K562 (cell line): Measurements from ENCODE around the gene SCIN. TPM values are rescaled to one million over a fixed set of nuclear protein-coding genes. Genes with fewer than 3 reads are reported as not detected.

Experiments used
- CHD4 ChIP-seq: fragments of 200-600 bp; sonication (generic); IDR thresholded peaks from 3 replicates; pipeline ENCODE4 v1.6.1; 2012; ENCODE audit warnings: low read depth, mild to moderate bottlenecking, mixed read lengths, low read length, inconsistent platforms; ENCODE audit not compliant: insufficient read depth, insufficient replicate concordance, poor library complexity, severe bottlenecking
- EWSR1 ChIP-seq: fragments of 450-650 bp; IDR thresholded peaks from 2 replicates; pipeline ENCODE4 v1.6.1; 2018; ENCODE audit warnings: borderline replicate concordance, mild to moderate bottlenecking, low read depth, moderate library complexity; ENCODE audit not compliant: partially characterized antibody
- NBN ChIP-seq: fragments of 450-650 bp; IDR thresholded peaks from 2 replicates; pipeline ENCODE4 v1.6.1; 2016; ENCODE audit warnings: low read depth, mild to moderate bottlenecking
- NCOA6 ChIP-seq: fragments of 450-650 bp; IDR thresholded peaks from 2 replicates; pipeline ENCODE4 v1.6.1; 2017; ENCODE audit warnings: mild to moderate bottlenecking
- PRMT5 ChIP-seq: sonication (generic); formaldehyde crosslinking; IDR thresholded peaks from 2 replicates; pipeline ENCODE4 v1.5.0; 2020; ENCODE audit warnings: missing genetic modification reagents
- RBM25 ChIP-seq: fragments of 200-400 bp; formaldehyde crosslinking; IDR thresholded peaks from 2 replicates; pipeline ENCODE4 v1.6.1; 2018; ENCODE audit warnings: low read length, low read depth, moderate library complexity; ENCODE audit not compliant: severe bottlenecking
- RUNX1 ChIP-seq: sonication (generic); IDR thresholded peaks from 2 replicates; pipeline ENCODE4 v1.6.1; 2016; ENCODE audit warnings: antibody characterized with exemption, low read depth
- SETDB1 ChIP-seq: IDR thresholded peaks from one replicate; pipeline ENCODE4 v1.6.1; 2012; ENCODE audit warnings: low read length, control low read depth, inconsistent platforms
- TAF1 ChIP-seq: IDR thresholded peaks from 2 replicates; pipeline ENCODE4 v1.6.1; 2011; ENCODE audit warnings: mild to moderate bottlenecking, low read length, moderate library complexity; ENCODE audit not compliant: insufficient read depth, control insufficient read depth, severe bottlenecking; ENCODE audit errors: extremely low read depth
- TFAP4 ChIP-seq: sonication (generic); formaldehyde crosslinking; IDR thresholded peaks from 2 replicates; pipeline ENCODE4 v1.8.0; 2022; ENCODE audit warnings: missing genetic modification reagents, mild to moderate bottlenecking, moderate library complexity, borderline replicate concordance
- THRA ChIP-seq: fragments of 450-650 bp; IDR thresholded peaks from 2 replicates; pipeline ENCODE4 v1.6.1; 2017; ENCODE audit warnings: mild to moderate bottlenecking, moderate library complexity
- ZBTB34 ChIP-seq: fragments of 250-450 bp; sonication (Bioruptor Pico); IDR thresholded peaks from 2 replicates; pipeline ENCODE4 v1.8.0; 2021; ENCODE audit warnings: mild to moderate bottlenecking, moderate library complexity
- ZNF408 ChIP-seq: fragments of 250-450 bp; sonication (Bioruptor Pico); IDR thresholded peaks from 2 replicates; pipeline ENCODE4 v1.4.0; 2020; ENCODE audit warnings: low read depth, mild to moderate bottlenecking, moderate library complexity
- ZNF584 ChIP-seq: fragments of 200-800 bp; sonication (Bioruptor generic); IDR thresholded peaks from 2 replicates; pipeline ENCODE4 v1.6.1; 2016; ENCODE audit warnings: low read depth, mild to moderate bottlenecking, missing genetic modification characterization, missing compliant biosample characterization
- ZNF609 ChIP-seq: sonication (generic); formaldehyde crosslinking; IDR thresholded peaks from 2 replicates; pipeline ENCODE4 v1.8.1; 2023; ENCODE audit warnings: missing genetic modification reagents, mild to moderate bottlenecking, borderline replicate concordance
- polyA plus RNA-seq, 8 experiments: library from polyadenylated mRNA; depleted of rRNA in 4 of 8; stranded (reverse) in 5 of 8; unstranded in 3 of 8; fragments of >200 nt; fragmentation: Nextera tagmentation in 2 of 8; fragmentation: Illumina TruSeq in 1 of 8; extraction: Ambion mirVana in 2 of 8; extraction: Trizol in 1 of 8; gene quantifications; 2 replicates each; pipeline versions ENCODE4 v1.2.1 to v1.2.3, GENCODE V29; 2011 to 2014; ENCODE audit warnings: inconsistent platforms in 1 of 8, missing spikeins in 1 of 8
- total RNA-seq, 7 experiments: library from RNA; depleted of rRNA in 6 of 7; stranded (reverse); fragments of >200 nt in 6 of 7; fragmentation: Illumina TruSeq in 2 of 7; extraction: Trizol in 2 of 7; gene quantifications; 2 replicates each; pipeline versions ENCODE4 v1.2.1 to v1.2.3, GENCODE V29; 2011 to 2021; ENCODE audit warnings: low replicate concordance in 1 of 7
- TF ChIP-seq, protein P1 (sequence below): fragments of 450-650 bp; formaldehyde crosslinking; IDR thresholded peaks from 2 replicates; pipeline ENCODE4 v1.4.0; 2022; ENCODE audit warnings: missing genetic modification characterization

Gene SCIN
- total and polyA plus RNA-seq, 9 of the 15 experiments (the other 6 are each of a cell fraction or from before 2014, with no cell fraction given): 0.67 to 18.2 (median 10.6) TPM

DNA sequence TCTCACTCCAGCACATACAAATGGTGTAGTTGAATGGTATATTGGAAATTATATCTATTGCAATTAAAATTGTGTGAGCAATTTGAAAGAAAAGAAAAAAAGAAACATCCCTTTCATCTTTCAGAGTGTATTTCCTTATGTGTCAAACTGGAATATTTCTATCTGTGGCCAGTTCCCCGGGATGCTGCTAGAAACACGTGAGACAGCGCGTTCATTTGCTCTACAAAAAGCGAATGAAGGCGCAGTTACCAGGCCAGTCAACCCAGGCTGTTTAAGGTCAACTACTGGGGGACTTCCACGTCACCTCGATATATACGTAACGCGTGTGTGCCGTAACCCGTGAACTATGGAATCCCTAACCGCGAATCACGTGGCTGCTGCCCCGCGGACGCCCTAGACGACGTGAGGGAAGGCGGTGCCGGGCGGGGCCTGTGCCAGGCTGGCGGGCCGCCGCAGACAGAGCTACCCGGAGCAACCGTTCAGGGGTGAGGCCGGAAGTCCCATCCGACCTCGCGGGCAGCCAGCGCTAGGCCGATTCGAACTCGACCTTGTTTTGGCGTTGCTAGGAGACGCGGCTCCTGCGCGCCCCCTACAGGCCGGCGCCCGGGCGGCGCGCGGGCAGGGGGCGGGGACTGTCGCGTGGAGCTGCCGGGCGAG lies 115.8 kb downstream of the SCIN start (continued):
- TF ChIP-seq ZBTB34 (no peak), CHD4 (peak; percentile 50), RUNX1 (0 out of 2 replicates have a peak, but pooled peaks have one; percentile 60), ZNF609 (CRISPR knock-in tag) (no peak), TAF1 (peak; percentile 63), SETDB1 (no peak), PRMT5 (CRISPR knock-in tag) (no peak), RBM25 (peak; percentile 58), ZNF584 (CRISPR knock-in tag) (no peak), EWSR1 (no peak), THRA (peak; percentile 72), ZNF408 (CRISPR knock-in tag) (no peak), NCOA6 (no peak), TFAP4 (CRISPR knock-in tag) (peak; percentile 84), NBN (peak; percentile 45; the same call in 1 of the 2 replicates)
- TF ChIP-seq, protein P1, sequence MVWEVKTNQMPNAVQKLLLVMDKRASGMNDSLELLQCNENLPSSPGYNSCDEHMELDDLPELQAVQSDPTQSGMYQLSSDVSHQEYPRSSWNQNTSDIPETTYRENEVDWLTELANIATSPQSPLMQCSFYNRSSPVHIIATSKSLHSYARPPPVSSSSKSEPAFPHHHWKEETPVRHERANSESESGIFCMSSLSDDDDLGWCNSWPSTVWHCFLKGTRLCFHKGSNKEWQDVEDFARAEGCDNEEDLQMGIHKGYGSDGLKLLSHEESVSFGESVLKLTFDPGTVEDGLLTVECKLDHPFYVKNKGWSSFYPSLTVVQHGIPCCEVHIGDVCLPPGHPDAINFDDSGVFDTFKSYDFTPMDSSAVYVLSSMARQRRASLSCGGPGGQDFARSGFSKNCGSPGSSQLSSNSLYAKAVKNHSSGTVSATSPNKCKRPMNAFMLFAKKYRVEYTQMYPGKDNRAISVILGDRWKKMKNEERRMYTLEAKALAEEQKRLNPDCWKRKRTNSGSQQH: no peak
